Skeletal muscle satellite cell (primary cell): Measurements from ENCODE around the gene NEURL3.

ENCODE experiments used
- H3K27me3 ChIP-seq: 2 replicates; pipeline ENCODE4 v1.7.0; 2013; ENCODE audit warnings: low read length; ENCODE audit not compliant: control insufficient read depth, insufficient read depth
- H3K36me3 ChIP-seq: 2 replicates; pipeline ENCODE4 v1.7.0; 2013; ENCODE audit warnings: mild to moderate bottlenecking, control low read depth, low read length; ENCODE audit not compliant: insufficient read depth
- H3K4me1 ChIP-seq: 2 replicates; pipeline ENCODE4 v1.7.0; 2013; ENCODE audit warnings: low read length; ENCODE audit not compliant: control insufficient read depth, insufficient read depth
- H3K4me2 ChIP-seq: 2 replicates; pipeline ENCODE4 v1.7.0; 2013; ENCODE audit warnings: mild to moderate bottlenecking, low read length
- H3K4me3 ChIP-seq: 2 replicates; pipeline ENCODE4 v1.7.0; 2013; ENCODE audit warnings: low read length
- H3K9ac ChIP-seq: 2 replicates; pipeline ENCODE4 v1.7.0; 2013; ENCODE audit warnings: mild to moderate bottlenecking, low read depth, low read length, moderate library complexity
- H3K9me3 ChIP-seq: replicated peaks from 2 replicates; pipeline ENCODE4 v1.7.0; 2013; ENCODE audit warnings: mild to moderate bottlenecking, control low read depth, low read length

NEURL3 gene

DNA sequence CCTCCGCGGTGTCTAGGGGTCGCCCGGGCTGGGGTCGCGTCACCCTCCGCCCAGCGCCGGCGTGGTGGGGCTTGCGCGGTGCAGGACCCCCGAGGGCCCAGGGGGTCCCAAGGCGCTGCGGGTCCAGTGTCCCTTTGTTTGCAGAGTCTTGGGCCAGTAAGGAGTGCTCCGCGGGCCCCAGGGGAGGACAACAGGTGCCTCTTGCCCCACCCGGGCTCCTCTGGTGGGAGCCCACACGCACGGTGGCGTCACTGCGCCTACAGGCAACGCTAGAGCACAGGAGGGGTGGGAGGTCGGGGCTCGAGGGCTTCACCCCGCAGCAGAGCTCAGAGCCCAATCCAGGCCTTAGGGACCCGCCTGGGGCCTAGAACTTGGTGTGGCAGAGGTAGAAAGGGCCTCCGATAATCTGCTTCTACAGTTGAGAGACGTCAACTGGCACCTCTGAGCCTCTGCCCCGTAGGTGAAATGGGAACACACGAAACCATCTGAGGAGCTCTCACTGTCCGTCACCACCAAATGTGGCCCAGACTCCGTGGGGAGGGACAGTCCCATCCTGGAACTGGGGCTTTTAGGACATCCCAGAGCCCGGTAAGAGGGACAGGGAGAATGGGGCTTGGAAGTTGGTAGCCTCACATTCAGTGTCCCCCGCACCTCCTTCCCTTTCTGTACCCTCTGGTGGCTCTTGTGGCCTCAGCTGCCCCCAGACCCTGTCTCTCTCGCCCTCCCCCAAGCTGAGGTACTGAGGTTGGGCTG is 32.8 kb upstream of the NEURL3 start:
- peak overlapping the region; percentile 90 for H3K4me2 ChIP-seq
- no peaks in the 10 kb centered on the region for H3K27me3 ChIP-seq
- peaks cover 19% of the 10 kb centered on the region for H3K4me1 ChIP-seq
- no peaks in the 10 kb centered on the region for H3K36me3 ChIP-seq
- no peaks in the 10 kb centered on the region for H3K9me3 ChIP-seq
- peak overlapping the region; percentile 81 for H3K9ac ChIP-seq
- peak overlapping the region; percentile 74 for H3K4me3 ChIP-seq

DNA sequence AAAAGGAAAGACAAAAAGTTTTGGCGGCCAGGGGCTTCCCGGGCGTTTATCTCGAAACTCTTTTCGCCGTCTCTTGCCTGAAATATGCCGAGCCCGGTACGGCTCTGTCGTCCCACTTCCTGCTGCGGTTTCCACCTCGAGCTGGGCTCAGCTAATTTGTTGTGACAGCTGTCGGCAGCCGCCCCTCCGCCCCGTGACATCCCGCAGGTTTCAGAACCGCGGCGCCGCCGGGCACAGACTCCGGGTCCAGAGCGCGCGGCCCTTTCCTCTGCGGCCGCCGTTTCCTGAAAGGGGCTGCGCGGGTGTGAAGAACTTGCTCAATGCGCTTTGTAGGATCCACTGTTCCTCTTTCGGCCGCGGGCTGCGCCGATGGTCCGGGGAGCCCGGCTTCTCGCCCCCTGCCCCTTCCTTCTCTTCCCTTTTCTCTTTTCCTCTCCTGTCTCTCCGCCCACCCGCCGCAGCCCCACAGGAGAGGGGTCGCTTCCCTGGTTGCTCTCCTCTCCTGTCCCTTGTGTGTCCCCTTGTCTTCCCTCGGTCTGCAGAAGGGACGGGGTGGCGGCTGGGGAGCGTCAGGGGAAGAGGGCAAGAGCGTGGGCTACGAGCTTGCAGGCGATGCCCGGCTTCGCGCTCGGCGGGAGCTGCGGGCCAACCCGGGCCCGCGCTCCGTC is 32.0 kb upstream of the NEURL3 start:
- no peaks in the 10 kb centered on the region for H3K9me3 ChIP-seq
- peak overlapping the region; percentile 81 for H3K9ac ChIP-seq
- peak overlapping the region; percentile 90 for H3K4me2 ChIP-seq
- no peaks in the 10 kb centered on the region for H3K36me3 ChIP-seq
- peak overlapping the region; percentile 74 for H3K4me3 ChIP-seq
- no peaks in the 10 kb centered on the region for H3K27me3 ChIP-seq
- H3K4me1 ChIP-seq, result peaks cover 25% of the 10 kb centered on the region

DNA sequence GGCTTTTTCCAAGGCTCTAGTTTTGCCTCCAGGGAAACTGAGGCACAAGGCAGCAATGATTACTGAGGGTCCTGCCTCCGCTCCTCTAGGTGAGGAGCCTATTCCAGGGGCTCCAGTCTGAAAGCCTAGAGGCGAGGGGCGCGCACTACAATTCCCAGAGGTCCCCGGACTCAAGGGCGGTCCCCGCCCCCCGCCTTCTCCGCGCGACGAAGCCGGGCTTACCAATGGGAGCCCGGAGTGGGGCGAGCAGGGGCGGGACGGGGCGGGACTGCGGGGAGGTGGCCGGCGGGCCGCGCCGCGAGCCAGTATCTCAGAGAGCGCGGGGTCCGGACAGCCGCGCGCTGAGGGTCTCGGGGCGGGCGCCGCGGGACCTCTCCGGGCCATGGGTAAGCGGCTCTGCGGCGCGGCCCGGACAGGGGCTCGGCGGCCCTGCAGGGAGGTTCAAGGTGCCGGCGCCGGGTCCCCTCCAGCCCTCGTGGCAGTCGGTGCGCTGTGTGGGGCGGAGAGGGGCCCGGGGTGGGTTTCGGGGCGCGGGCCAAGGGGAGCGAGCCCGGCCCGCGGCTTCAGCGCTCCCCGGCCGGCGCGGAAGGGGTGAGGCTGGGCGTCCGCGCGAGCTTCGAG is 31.4 kb upstream of the NEURL3 start, which contains the start of gene ARID5A:
TSS of gene ARID5A (plus strand) at position 308 of the 621 bp plus-strand sequence. CDS start at position 383, 75 bp downstream.
- Histone ChIP-seq H3K4me2 (peak within 1 kb of the TSS; percentile 90), H3K9me3 (no peaks in the 10 kb centered on the region), H3K9ac (peak within 1 kb of the TSS; percentile 81), H3K36me3 (no peaks in the 10 kb centered on the region), H3K4me1 (peaks cover 29% of the 10 kb centered on the region), H3K27me3 (no peaks in the 10 kb centered on the region), H3K4me3 (peak within 1 kb of the TSS; percentile 74)

DNA sequence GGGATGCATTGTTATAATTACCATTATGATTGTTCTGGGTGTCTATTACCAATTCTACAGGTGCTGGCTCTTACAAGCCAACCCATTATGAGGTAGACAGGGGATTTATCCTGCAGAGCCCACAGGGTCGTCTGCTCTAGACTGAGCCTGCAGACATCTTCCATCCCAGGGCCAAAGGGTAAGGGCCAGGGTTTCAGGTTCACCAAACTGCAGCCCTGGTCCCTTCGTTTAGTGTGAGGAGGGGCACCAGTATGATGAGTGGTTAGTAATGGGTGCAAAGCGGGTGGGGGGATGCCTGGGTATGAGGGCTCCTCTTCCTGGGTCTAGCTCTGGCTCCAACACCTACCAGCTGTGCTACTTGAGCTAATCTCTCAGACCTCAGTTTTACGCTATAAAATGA is 30.2 kb upstream of the NEURL3 start:
- H3K9ac ChIP-seq, result no peak overlapping the region
- no peaks in the 10 kb centered on the region for H3K36me3 ChIP-seq
- H3K4me1 ChIP-seq, result peaks cover 35% of the 10 kb centered on the region
- H3K27me3 ChIP-seq, result no peaks in the 10 kb centered on the region
- no peak overlapping the region for H3K4me3 ChIP-seq
- no peak overlapping the region for H3K4me2 ChIP-seq
- no peaks in the 10 kb centered on the region for H3K9me3 ChIP-seq

- Histone ChIP-seq H3K9ac (no peak overlapping the region), H3K9me3 (no peaks in the 10 kb centered on the region), H3K4me2 (no peak overlapping the region), H3K36me3 (no peaks in the 10 kb centered on the region), H3K27me3 (no peaks in the 10 kb centered on the region), H3K4me1 (peaks cover 36% of the 10 kb centered on the region), H3K4me3 (no peak overlapping the region)
Observed at GRCh38 chr2:96534701-96535181, 29.6 kb upstream of the NEURL3 start.

DNA sequence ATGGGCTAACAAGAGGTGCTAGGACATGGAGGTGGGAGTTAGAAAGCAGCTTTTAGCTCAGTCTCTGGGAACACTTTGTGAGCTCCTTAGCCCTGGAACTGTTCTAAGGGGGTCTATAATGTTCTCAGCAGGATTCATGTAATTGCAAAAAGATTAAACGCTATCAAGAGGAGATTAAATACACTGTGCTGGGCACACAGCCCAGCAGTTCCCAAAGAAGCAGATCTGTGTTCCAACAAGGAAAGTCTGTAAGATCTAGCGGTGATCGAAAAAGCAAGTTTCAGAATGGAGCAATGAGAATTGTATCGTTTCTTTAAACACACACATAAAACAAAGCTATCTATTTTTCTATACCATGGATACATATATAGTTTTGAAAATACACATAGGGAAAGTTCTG is 29.0 kb upstream of the NEURL3 start:
- peak overlapping the region; percentile 16 for H3K4me2 ChIP-seq
- H3K36me3 ChIP-seq, result no peaks in the 10 kb centered on the region
- no peaks in the 10 kb centered on the region for H3K27me3 ChIP-seq
- H3K9me3 ChIP-seq, result no peaks in the 10 kb centered on the region
- peaks cover 36% of the 10 kb centered on the region for H3K4me1 ChIP-seq
- no peak overlapping the region for H3K4me3 ChIP-seq
- peak overlapping the region; percentile 18 for H3K9ac ChIP-seq

DNA sequence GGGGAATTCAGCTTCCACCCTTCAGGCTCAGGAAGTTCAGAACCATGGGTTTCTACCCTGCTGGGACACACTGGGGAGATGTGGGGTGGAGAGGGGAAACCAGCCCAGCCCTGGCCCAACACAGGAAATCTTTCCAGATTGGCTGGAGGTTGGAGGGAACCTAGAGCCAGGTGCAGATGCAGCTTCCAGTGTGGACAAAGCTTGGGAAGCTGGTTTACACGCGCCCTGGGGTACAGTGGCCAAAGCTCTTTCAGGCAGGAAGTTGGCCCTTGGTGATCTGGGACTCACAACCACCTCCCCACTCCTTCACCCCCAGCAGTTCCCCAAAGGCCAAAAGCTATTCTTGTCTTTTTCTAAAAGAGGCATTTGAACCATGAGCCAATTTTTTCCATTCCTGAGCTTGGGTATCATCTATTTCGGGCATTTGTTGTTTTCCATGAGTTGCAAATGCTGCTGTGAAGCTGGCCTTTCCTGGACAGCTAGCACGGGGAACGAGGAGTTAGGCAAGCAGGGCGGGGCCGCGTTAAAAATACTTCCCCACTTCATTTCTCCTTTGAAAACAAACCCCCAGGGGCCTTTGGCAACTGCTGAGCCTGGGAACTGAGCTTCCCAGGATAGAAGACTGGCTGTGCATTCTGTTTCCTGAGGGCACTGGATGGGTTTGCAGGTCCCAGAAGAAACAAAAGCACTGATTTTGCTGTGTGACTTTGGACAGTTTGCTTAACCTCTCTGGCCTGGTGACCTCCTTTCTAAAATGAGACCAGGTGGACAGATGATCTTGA is 28.3 kb upstream of the NEURL3 start:
- Histone ChIP-seq H3K4me1 (peaks cover 40% of the 10 kb centered on the region), H3K9me3 (no peaks in the 10 kb centered on the region), H3K4me2 (peak overlapping the region; percentile 16), H3K36me3 (no peaks in the 10 kb centered on the region), H3K27me3 (no peaks in the 10 kb centered on the region), H3K4me3 (no peak overlapping the region), H3K9ac (peak overlapping the region; percentile 18)

DNA sequence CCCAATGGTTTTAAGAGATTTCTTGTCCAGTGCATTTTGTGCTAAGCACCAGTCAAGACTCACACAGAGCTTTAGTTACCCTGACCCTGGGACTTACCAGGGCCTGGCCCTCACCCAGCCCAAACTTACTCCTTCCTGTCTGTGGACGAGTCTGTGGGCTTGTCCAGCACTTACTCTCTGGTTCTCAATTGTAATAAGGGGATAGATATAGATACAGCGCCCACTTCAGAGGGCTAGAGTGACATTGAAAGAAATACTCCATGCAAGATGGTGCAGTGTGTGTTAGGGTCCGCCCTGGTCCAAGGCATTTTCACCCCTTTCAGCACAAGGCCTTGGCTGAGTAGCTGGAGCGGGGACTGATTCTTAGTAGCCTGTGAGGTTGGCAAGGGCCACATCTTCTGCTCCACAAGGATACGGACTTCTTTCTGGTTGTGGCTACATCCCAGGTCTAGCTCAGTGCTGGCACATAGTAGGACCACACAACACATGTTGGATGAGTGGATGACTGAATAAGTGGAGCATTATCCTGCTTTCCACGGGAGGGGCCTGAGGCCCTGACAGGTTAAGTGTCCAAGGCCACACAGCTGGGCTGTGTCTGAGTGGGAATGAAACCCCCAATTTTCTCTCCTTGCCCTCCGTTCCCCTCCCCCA is 27.6 kb upstream of the NEURL3 start:
- Histone ChIP-seq H3K9ac (peak overlapping the region; percentile 4), H3K9me3 (no peaks in the 10 kb centered on the region), H3K4me1 (peaks cover 46% of the 10 kb centered on the region), H3K27me3 (no peaks in the 10 kb centered on the region), H3K4me2 (peak overlapping the region; percentile 25), H3K4me3 (no peak overlapping the region), H3K36me3 (no peaks in the 10 kb centered on the region)

- Histone ChIP-seq H3K4me2 (peak overlapping the region; percentile 72), H3K36me3 (no peaks in the 10 kb centered on the region), H3K9ac (peak overlapping the region; percentile 52), H3K4me1 (peaks cover 45% of the 10 kb centered on the region), H3K4me3 (peak overlapping the region; percentile 48), H3K27me3 (no peaks in the 10 kb centered on the region), H3K9me3 (no peaks in the 10 kb centered on the region)
Observed at GRCh38 chr2:96531872-96532505, 26.8 kb upstream of the NEURL3 start.

GRCh38 chr2:96531366-96531765 is 26.2 kb upstream of the NEURL3 start:
- H3K27me3 ChIP-seq, result no peaks in the 10 kb centered on the region
- H3K36me3 ChIP-seq, result no peaks in the 10 kb centered on the region
- H3K9ac ChIP-seq, result peak overlapping the region; percentile 52
- H3K4me1 ChIP-seq, result peaks cover 48% of the 10 kb centered on the region
- no peak overlapping the region for H3K4me3 ChIP-seq
- H3K4me2 ChIP-seq, result peak overlapping the region; percentile 72
- H3K9me3 ChIP-seq, result no peaks in the 10 kb centered on the region
